GM13976 (cell line): ENCODE results near the gene ARMC3.

Experiments used
- DNase-seq: peaks from one replicate; pipeline ENCODE4 v3.0.0; 2012; ENCODE audit warnings: low spot score
- CTCF ChIP-seq: IDR thresholded peaks from 2 replicates; pipeline ENCODE4 v1.5.1; 2012; ENCODE audit warnings: borderline replicate concordance, mild to moderate bottlenecking; ENCODE audit not compliant: insufficient read depth; ENCODE audit errors: extremely low read depth, missing control alignments, control extremely low read depth
- in situ Hi-C: fragments of 300-500 bp; cut with MboI; formaldehyde crosslinking; loops from one replicate; pipeline ENCODE4 v1.12.0; 2022; ENCODE audit warnings: low sequenced_read_pairs, mixed read lengths, inconsistent platforms; ENCODE audit not compliant: unreplicated experiment

Gene ARMC3

GRCh38 chr10:23015021-23015707 lies 87.3 kb downstream of the ARMC3 start:
- no peak for TF ChIP-seq CTCF
- DNase-seq = peak; percentile 36
- in situ Hi-C loops = no loop called here

GRCh38 chr10:23016636-23017035 lies 88.8 kb downstream of the ARMC3 start:
- in situ Hi-C loops = no loop called here
- DNase-seq = no peak
- TF ChIP-seq CTCF = no peak

GRCh38 chr10:23019633-23020032 lies 91.8 kb downstream of the ARMC3 start:
- no peak for DNase-seq
- TF ChIP-seq CTCF = no peak
- in situ Hi-C loops = no loop called here

- DNase-seq = no peak
- in situ Hi-C loops = no loop called here
- no peak for TF ChIP-seq CTCF
Measured at GRCh38 chr10:23021430-23021829, 93.6 kb downstream of the ARMC3 start.

GRCh38 chr10:23024002-23024401 lies 96.1 kb downstream of the ARMC3 start:
- no peak for DNase-seq
- no peak for TF ChIP-seq CTCF
- in situ Hi-C loops = no loop called here

- no peak for TF ChIP-seq CTCF
- no peak for DNase-seq
- in situ Hi-C loops = no loop called here
Measured at GRCh38 chr10:23031318-23031717, 103.5 kb downstream of the ARMC3 start.
